Sigmoid colon (tissue), 3 donors: ENCODE data around the gene PPCDC.

ENCODE experiments used
- CTCF ChIP-seq, 4 experiments: fragments of 450-650 bp in 3 of 4; fragments of 200-600 bp in 1 of 4; IDR thresholded peaks; one replicate each; pipeline ENCODE4 v1.5.1; 2016 to 2019; ENCODE audit warnings: antibody characterized with exemption in 4 of 4, mild to moderate bottlenecking in 3 of 4, moderate library complexity in 2 of 4
- POLR2A ChIP-seq, 2 donors: fragments of 450-650 bp; IDR thresholded peaks; one replicate each; pipeline ENCODE4 v1.6.1; 2016; ENCODE audit warnings: antibody characterized with exemption in 2 of 2, mild to moderate bottlenecking in 2 of 2, moderate library complexity in 2 of 2

GRCh38 chr15:74989527-74989926 lies 33.9 kb upstream of the PPCDC start:
- TF ChIP-seq CTCF (IDR thresholded peaks at IDR 0.05) (no peak), POLR2A (IDR thresholded peaks at IDR 0.05) (no peak)
